ENCODE results near the gene LACTB.

The LACTB gene

DNA sequence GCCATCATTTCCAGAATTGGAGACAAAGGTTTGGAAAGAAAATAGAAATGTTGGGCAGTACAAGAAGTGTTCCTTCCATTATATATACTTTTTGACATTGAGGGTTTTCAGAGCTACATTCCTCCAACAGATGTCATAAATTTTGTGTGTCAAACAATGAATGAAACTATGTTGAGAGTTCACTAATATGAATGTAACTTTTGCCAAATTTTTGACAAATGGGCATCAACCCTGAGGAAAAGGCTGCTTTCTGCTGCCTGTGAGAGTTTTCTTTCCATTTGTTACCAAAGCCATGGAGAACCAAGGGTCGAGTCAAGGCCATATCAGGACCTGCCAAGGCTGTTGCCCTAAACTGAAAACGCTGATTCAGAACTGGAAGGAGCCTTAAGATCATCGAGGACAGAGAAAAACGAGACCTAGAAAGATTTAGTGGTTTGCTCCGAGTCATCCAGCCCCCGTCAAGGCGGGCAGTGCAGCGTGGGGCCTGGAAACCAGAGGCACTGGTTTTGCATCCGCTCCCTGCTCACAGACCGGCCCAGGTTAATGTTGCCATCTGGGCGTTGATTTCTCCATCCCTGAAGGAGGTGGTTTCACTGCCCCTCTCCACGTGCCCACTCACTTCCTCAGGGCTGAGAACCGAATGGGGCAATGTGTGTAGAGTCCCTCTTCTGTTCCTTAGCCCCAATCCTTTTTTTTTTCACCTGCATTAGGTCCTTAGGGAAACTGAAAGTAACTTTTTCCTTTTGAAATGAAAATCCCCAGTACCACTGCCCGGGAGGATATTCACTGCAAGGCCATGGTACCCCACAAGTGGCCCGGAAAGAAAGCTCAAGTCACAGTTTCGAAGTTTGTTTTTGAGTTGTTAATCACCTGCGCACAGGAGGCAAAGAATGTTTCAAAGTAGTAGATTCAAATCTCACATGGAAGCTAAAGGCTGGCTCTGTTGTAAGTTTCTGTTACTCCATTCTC lies 46.4 kb upstream of the LACTB start:
- no peak for TF ChIP-seq FOXP2 (optimal IDR thresholded peaks at IDR 0.05; ENCODE audit: borderline replicate concordance, extremely low read depth, extremely low read length, insufficient read depth)
- TF ChIP-seq, protein P1, sequence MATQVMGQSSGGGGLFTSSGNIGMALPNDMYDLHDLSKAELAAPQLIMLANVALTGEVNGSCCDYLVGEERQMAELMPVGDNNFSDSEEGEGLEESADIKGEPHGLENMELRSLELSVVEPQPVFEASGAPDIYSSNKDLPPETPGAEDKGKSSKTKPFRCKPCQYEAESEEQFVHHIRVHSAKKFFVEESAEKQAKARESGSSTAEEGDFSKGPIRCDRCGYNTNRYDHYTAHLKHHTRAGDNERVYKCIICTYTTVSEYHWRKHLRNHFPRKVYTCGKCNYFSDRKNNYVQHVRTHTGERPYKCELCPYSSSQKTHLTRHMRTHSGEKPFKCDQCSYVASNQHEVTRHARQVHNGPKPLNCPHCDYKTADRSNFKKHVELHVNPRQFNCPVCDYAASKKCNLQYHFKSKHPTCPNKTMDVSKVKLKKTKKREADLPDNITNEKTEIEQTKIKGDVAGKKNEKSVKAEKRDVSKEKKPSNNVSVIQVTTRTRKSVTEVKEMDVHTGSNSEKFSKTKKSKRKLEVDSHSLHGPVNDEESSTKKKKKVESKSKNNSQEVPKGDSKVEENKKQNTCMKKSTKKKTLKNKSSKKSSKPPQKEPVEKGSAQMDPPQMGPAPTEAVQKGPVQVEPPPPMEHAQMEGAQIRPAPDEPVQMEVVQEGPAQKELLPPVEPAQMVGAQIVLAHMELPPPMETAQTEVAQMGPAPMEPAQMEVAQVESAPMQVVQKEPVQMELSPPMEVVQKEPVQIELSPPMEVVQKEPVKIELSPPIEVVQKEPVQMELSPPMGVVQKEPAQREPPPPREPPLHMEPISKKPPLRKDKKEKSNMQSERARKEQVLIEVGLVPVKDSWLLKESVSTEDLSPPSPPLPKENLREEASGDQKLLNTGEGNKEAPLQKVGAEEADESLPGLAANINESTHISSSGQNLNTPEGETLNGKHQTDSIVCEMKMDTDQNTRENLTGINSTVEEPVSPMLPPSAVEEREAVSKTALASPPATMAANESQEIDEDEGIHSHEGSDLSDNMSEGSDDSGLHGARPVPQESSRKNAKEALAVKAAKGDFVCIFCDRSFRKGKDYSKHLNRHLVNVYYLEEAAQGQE (IDR thresholded peaks at IDR 0.05; ENCODE audit: insufficient read depth in 1 of 2, low read depth in 2 of 2, low read length in 2 of 2): no peak
- no peak for TF ChIP-seq SIN3A (IDR thresholded peaks at IDR 0.05; ENCODE audit: borderline replicate concordance, insufficient read depth, low read length)
- TF ChIP-seq TAF1 (IDR thresholded peaks at IDR 0.05; ENCODE audit: borderline replicate concordance, insufficient read depth, low read length): no peak
- TF ChIP-seq POLR2AphosphoS5 (IDR thresholded peaks at IDR 0.05; ENCODE audit: low read depth, low read length): no peak

DNA sequence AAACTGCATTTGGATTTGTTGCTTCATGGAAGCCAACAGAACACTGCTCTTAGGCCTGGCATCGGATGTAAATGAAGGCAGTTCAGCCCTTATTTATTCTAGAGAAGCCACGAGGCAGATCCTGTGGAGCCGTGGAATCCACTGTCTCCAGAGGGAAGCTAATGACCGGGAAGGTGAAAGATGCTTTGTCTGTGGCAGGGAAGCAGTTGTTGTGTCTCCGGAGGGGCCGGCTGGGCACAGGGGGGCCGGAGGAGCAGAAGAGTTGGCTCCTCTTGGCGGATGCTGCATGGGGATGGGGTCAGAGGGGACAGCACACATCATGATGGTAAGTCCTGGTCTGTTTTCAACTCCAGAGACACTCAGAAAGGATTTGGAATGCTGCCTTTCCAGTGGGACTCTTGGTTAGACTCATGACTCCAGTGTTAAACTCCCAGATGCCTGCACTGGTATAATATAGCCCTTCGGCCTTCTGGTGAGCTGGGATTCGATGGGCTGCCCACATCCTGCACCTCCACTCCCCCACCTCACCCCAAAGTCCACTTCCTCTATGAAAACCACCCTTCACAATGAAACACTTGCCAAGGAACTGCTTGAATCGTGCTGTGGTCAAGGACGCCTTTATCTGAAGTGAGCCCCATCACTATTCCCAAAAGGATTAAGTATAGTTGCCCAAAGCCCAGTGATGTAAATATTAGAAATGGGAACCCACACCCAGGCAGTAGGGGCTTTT lies 45.5 kb upstream of the LACTB start:
- no peak for TF ChIP-seq SIN3A (IDR thresholded peaks at IDR 0.05; ENCODE audit: borderline replicate concordance, insufficient read depth, low read length)
- no peak for TF ChIP-seq TAF1 (IDR thresholded peaks at IDR 0.05; ENCODE audit: borderline replicate concordance, insufficient read depth, low read length)
- no peak for TF ChIP-seq POLR2AphosphoS5 (IDR thresholded peaks at IDR 0.05; ENCODE audit: low read depth, low read length)
- TF ChIP-seq FOXP2 (optimal IDR thresholded peaks at IDR 0.05; ENCODE audit: borderline replicate concordance, extremely low read depth, extremely low read length, insufficient read depth): no peak
- TF ChIP-seq, protein P1 (IDR thresholded peaks at IDR 0.05; ENCODE audit: insufficient read depth in 1 of 2, low read depth in 2 of 2, low read length in 2 of 2): no peak

GRCh38 chr15:63076714-63077046 lies 45.0 kb upstream of the LACTB start:
- TF ChIP-seq SIN3A (IDR thresholded peaks at IDR 0.05; ENCODE audit: borderline replicate concordance, insufficient read depth, low read length) (no peak), TAF1 (IDR thresholded peaks at IDR 0.05; ENCODE audit: borderline replicate concordance, insufficient read depth, low read length) (no peak), POLR2AphosphoS5 (IDR thresholded peaks at IDR 0.05; ENCODE audit: low read depth, low read length) (no peak)
- TF ChIP-seq, protein P1 (IDR thresholded peaks at IDR 0.05; ENCODE audit: insufficient read depth in 1 of 2, low read depth in 2 of 2, low read length in 2 of 2): no peak

GRCh38 chr15:63077952-63078351 lies 43.7 kb upstream of the LACTB start:
- TF ChIP-seq SIN3A (IDR thresholded peaks at IDR 0.05; ENCODE audit: borderline replicate concordance, insufficient read depth, low read length): no peak

GRCh38 chr15:63079947-63080626 lies 41.6 kb upstream of the LACTB start:
- no peak for TF ChIP-seq POLR2AphosphoS5 (IDR thresholded peaks at IDR 0.05; ENCODE audit: low read depth, low read length)
- no peak for TF ChIP-seq SIN3A (IDR thresholded peaks at IDR 0.05; ENCODE audit: borderline replicate concordance, insufficient read depth, low read length)
- TF ChIP-seq, protein P1 (IDR thresholded peaks at IDR 0.05; ENCODE audit: insufficient read depth in 1 of 2, low read depth in 2 of 2, low read length in 2 of 2): no peak
- TF ChIP-seq TAF1 (IDR thresholded peaks at IDR 0.05; ENCODE audit: borderline replicate concordance, insufficient read depth, low read length): no peak
- TF ChIP-seq FOXP2 (optimal IDR thresholded peaks at IDR 0.05; ENCODE audit: borderline replicate concordance, extremely low read depth, extremely low read length, insufficient read depth): no peak
